Measurements from ENCODE around the gene LTBP1.

LTBP1 gene

GRCh38 chr2:33318456-33318855 is 371.7 kb downstream of the LTBP1 start:
- Histone ChIP-seq H3K4me1 (ENCODE audit: control insufficient read depth, insufficient read depth, low read length, unreplicated experiment) (peaks cover 18% of the 10 kb centered on the region), H3K4me3 (ENCODE audit: low read depth, low read length) (no peak overlapping the region), H3K27me3 (ENCODE audit: insufficient read depth, low read length) (no peaks in the 10 kb centered on the region), H3K79me2 (ENCODE audit: control insufficient read depth, insufficient read depth, low read length, unreplicated experiment) (no peaks in the 10 kb centered on the region), H3K36me3 (ENCODE audit: insufficient read depth, low read length) (0 out of 2 replicates have a peak, but pooled peaks cover 4% of the 10 kb centered on the region), H3K27ac (ENCODE audit: low read depth, low read length) (no peak overlapping the region), H2AFZ (ENCODE audit: low read length, unreplicated experiment) (no peak overlapping the region)

GRCh38 chr2:33320573-33320972 is 373.8 kb downstream of the LTBP1 start:
- Histone ChIP-seq H2AFZ (ENCODE audit: low read length, unreplicated experiment) (no peak overlapping the region), H3K4me1 (ENCODE audit: control insufficient read depth, insufficient read depth, low read length, unreplicated experiment) (peaks cover 18% of the 10 kb centered on the region), H3K36me3 (ENCODE audit: insufficient read depth, low read length) (no peaks in the 10 kb centered on the region), H3K27ac (ENCODE audit: low read depth, low read length) (no peak overlapping the region), H3K79me2 (ENCODE audit: control insufficient read depth, insufficient read depth, low read length, unreplicated experiment) (no peaks in the 10 kb centered on the region), H3K4me3 (ENCODE audit: low read depth, low read length) (no peak overlapping the region), H3K27me3 (ENCODE audit: insufficient read depth, low read length) (no peaks in the 10 kb centered on the region)

GRCh38 chr2:33321236-33321771 is 374.6 kb downstream of the LTBP1 start:
- peak overlapping the region; percentile 38 for H3K4me3 ChIP-seq (ENCODE audit: low read depth, low read length)
- peak overlapping the region; percentile 51 for H3K27ac ChIP-seq (ENCODE audit: low read depth, low read length)
- no peak overlapping the region for H2AFZ ChIP-seq (ENCODE audit: low read length, unreplicated experiment)
- H3K36me3 ChIP-seq (ENCODE audit: insufficient read depth, low read length), result no peaks in the 10 kb centered on the region
- no peaks in the 10 kb centered on the region for H3K27me3 ChIP-seq (ENCODE audit: insufficient read depth, low read length)
- H3K79me2 ChIP-seq (ENCODE audit: control insufficient read depth, insufficient read depth, low read length, unreplicated experiment), result no peaks in the 10 kb centered on the region
- H3K4me1 ChIP-seq (ENCODE audit: control insufficient read depth, insufficient read depth, low read length, unreplicated experiment), result peaks cover 18% of the 10 kb centered on the region

- no peaks in the 10 kb centered on the region for H3K27me3 ChIP-seq (ENCODE audit: insufficient read depth, low read length)
- H3K4me1 ChIP-seq (ENCODE audit: control insufficient read depth, insufficient read depth, low read length, unreplicated experiment), result peaks cover 18% of the 10 kb centered on the region
- H2AFZ ChIP-seq (ENCODE audit: low read length, unreplicated experiment), result no peak overlapping the region
- H3K4me3 ChIP-seq (ENCODE audit: low read depth, low read length), result no peak overlapping the region
- H3K27ac ChIP-seq (ENCODE audit: low read depth, low read length), result peak overlapping the region; percentile 51
- H3K36me3 ChIP-seq (ENCODE audit: insufficient read depth, low read length), result no peaks in the 10 kb centered on the region
- no peaks in the 10 kb centered on the region for H3K79me2 ChIP-seq (ENCODE audit: control insufficient read depth, insufficient read depth, low read length, unreplicated experiment)
Observed at GRCh38 chr2:33321876-33322483, 375.2 kb downstream of the LTBP1 start.

- no peak overlapping the region for H2AFZ ChIP-seq (ENCODE audit: low read length, unreplicated experiment)
- no peak overlapping the region for H3K4me3 ChIP-seq (ENCODE audit: low read depth, low read length)
- H3K4me1 ChIP-seq (ENCODE audit: control insufficient read depth, insufficient read depth, low read length, unreplicated experiment), result peaks cover 18% of the 10 kb centered on the region
- H3K27me3 ChIP-seq (ENCODE audit: insufficient read depth, low read length), result no peaks in the 10 kb centered on the region
- no peak overlapping the region for H3K27ac ChIP-seq (ENCODE audit: low read depth, low read length)
- no peaks in the 10 kb centered on the region for H3K36me3 ChIP-seq (ENCODE audit: insufficient read depth, low read length)
- no peaks in the 10 kb centered on the region for H3K79me2 ChIP-seq (ENCODE audit: control insufficient read depth, insufficient read depth, low read length, unreplicated experiment)
Observed at GRCh38 chr2:33322612-33323011, 375.9 kb downstream of the LTBP1 start.

- no peak overlapping the region for H3K27ac ChIP-seq (ENCODE audit: low read depth, low read length)
- no peaks in the 10 kb centered on the region for H3K79me2 ChIP-seq (ENCODE audit: control insufficient read depth, insufficient read depth, low read length, unreplicated experiment)
- no peaks in the 10 kb centered on the region for H3K27me3 ChIP-seq (ENCODE audit: insufficient read depth, low read length)
- H2AFZ ChIP-seq (ENCODE audit: low read length, unreplicated experiment), result no peak overlapping the region
- peaks cover 18% of the 10 kb centered on the region for H3K4me1 ChIP-seq (ENCODE audit: control insufficient read depth, insufficient read depth, low read length, unreplicated experiment)
- peaks cover 4% of the 10 kb centered on the region; the same call in 1 of the 2 replicates for H3K36me3 ChIP-seq (ENCODE audit: insufficient read depth, low read length)
- no peak overlapping the region for H3K4me3 ChIP-seq (ENCODE audit: low read depth, low read length)
Observed at GRCh38 chr2:33323957-33324356, 377.2 kb downstream of the LTBP1 start.

GRCh38 chr2:33326100-33326499 is 379.3 kb downstream of the LTBP1 start:
- no peak overlapping the region for H3K4me3 ChIP-seq (ENCODE audit: low read depth, low read length)
- H3K36me3 ChIP-seq (ENCODE audit: insufficient read depth, low read length), result peaks cover 4% of the 10 kb centered on the region; the same call in 1 of the 2 replicates
- no peak overlapping the region for H2AFZ ChIP-seq (ENCODE audit: low read length, unreplicated experiment)
- peaks cover 14% of the 10 kb centered on the region for H3K4me1 ChIP-seq (ENCODE audit: control insufficient read depth, insufficient read depth, low read length, unreplicated experiment)
- H3K79me2 ChIP-seq (ENCODE audit: control insufficient read depth, insufficient read depth, low read length, unreplicated experiment), result no peaks in the 10 kb centered on the region
- no peaks in the 10 kb centered on the region for H3K27me3 ChIP-seq (ENCODE audit: insufficient read depth, low read length)
- no peak overlapping the region for H3K27ac ChIP-seq (ENCODE audit: low read depth, low read length)

- no peaks in the 10 kb centered on the region for H3K4me1 ChIP-seq (ENCODE audit: control insufficient read depth, insufficient read depth, low read length, unreplicated experiment)
- H3K27me3 ChIP-seq (ENCODE audit: insufficient read depth, low read length), result no peaks in the 10 kb centered on the region
- H3K4me3 ChIP-seq (ENCODE audit: low read depth, low read length), result no peak overlapping the region
- no peaks in the 10 kb centered on the region for H3K79me2 ChIP-seq (ENCODE audit: control insufficient read depth, insufficient read depth, low read length, unreplicated experiment)
- no peak overlapping the region for H2AFZ ChIP-seq (ENCODE audit: low read length, unreplicated experiment)
- peaks cover 4% of the 10 kb centered on the region; the same call in 1 of the 2 replicates for H3K36me3 ChIP-seq (ENCODE audit: insufficient read depth, low read length)
- no peak overlapping the region for H3K27ac ChIP-seq (ENCODE audit: low read depth, low read length)
Observed at GRCh38 chr2:33333433-33333832, 386.7 kb downstream of the LTBP1 start.

GRCh38 chr2:33334083-33334482 is 387.3 kb downstream of the LTBP1 start:
- Histone ChIP-seq H3K79me2 (ENCODE audit: control insufficient read depth, insufficient read depth, low read length, unreplicated experiment) (no peaks in the 10 kb centered on the region), H3K27me3 (ENCODE audit: insufficient read depth, low read length) (no peaks in the 10 kb centered on the region), H3K27ac (ENCODE audit: low read depth, low read length) (no peak overlapping the region), H3K4me3 (ENCODE audit: low read depth, low read length) (no peak overlapping the region), H2AFZ (ENCODE audit: low read length, unreplicated experiment) (no peak overlapping the region), H3K36me3 (ENCODE audit: insufficient read depth, low read length) (no peaks in the 10 kb centered on the region), H3K4me1 (ENCODE audit: control insufficient read depth, insufficient read depth, low read length, unreplicated experiment) (no peaks in the 10 kb centered on the region)

- Histone ChIP-seq H2AFZ (ENCODE audit: low read length, unreplicated experiment) (no peak overlapping the region), H3K36me3 (ENCODE audit: insufficient read depth, low read length) (no peaks in the 10 kb centered on the region), H3K27me3 (ENCODE audit: insufficient read depth, low read length) (no peaks in the 10 kb centered on the region), H3K79me2 (ENCODE audit: control insufficient read depth, insufficient read depth, low read length, unreplicated experiment) (no peaks in the 10 kb centered on the region), H3K4me3 (ENCODE audit: low read depth, low read length) (no peak overlapping the region), H3K4me1 (ENCODE audit: control insufficient read depth, insufficient read depth, low read length, unreplicated experiment) (peaks cover 6% of the 10 kb centered on the region), H3K27ac (ENCODE audit: low read depth, low read length) (no peak overlapping the region)
Observed at GRCh38 chr2:33335516-33335915, 388.8 kb downstream of the LTBP1 start.

GRCh38 chr2:33336036-33336625 is 389.4 kb downstream of the LTBP1 start:
- no peak overlapping the region for H3K4me3 ChIP-seq (ENCODE audit: low read depth, low read length)
- H3K27me3 ChIP-seq (ENCODE audit: insufficient read depth, low read length), result no peaks in the 10 kb centered on the region
- H3K36me3 ChIP-seq (ENCODE audit: insufficient read depth, low read length), result no peaks in the 10 kb centered on the region
- H2AFZ ChIP-seq (ENCODE audit: low read length, unreplicated experiment), result no peak overlapping the region
- no peaks in the 10 kb centered on the region for H3K79me2 ChIP-seq (ENCODE audit: control insufficient read depth, insufficient read depth, low read length, unreplicated experiment)
- H3K4me1 ChIP-seq (ENCODE audit: control insufficient read depth, insufficient read depth, low read length, unreplicated experiment), result peaks cover 6% of the 10 kb centered on the region
- H3K27ac ChIP-seq (ENCODE audit: low read depth, low read length), result no peak overlapping the region
